ENCODE results near the gene INTS2. TPM values are rescaled to one million over a fixed set of nuclear protein-coding genes. Genes with fewer than 3 reads are reported as not detected.

Gene INTS2
- polyA plus RNA-seq, 2 of the 4 experiments (the other 2 are of a cell fraction), result 14.0 to 35.0 TPM

DNA sequence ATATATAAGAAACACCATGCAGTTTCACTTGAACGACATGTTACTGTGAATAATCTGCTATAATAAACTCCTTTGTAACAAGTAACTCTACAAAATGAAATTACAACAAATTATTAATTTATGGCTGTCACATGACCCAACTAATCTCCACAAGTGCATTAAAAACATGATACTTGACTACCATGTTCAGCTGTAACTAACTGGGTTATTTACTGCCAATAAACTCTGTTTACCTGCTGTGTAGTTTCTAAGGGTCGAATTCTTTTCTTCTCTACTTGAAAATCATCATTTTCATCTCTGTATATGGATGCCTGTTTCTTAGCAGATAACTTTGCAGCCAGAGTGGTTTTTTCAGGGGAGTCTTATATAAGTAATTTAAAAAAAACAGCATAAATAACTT, 78.9 kb downstream of the INTS2 start:
- TF ChIP-seq RCOR1 (IDR thresholded peaks at IDR 0.05; ENCODE audit: low read depth, low read length) (no peak), E2F6 (IDR thresholded peaks at IDR 0.05; ENCODE audit: borderline replicate concordance, low read depth) (no peak), POLR2AphosphoS2 (conservative IDR thresholded peaks at IDR 0.05; ENCODE audit: low read length) (no peak), CBX8 (IDR thresholded peaks at IDR 0.05) (no peak), HEYL (CRISPR knock-in tag; IDR thresholded peaks at IDR 0.05) (no peak), ZFP36 (IDR thresholded peaks at IDR 0.05; ENCODE audit: borderline replicate concordance, partially characterized antibody) (no peak), HOXB13 (CRISPR knock-in tag; IDR thresholded peaks at IDR 0.05; ENCODE audit: low read depth) (no peak), JUN (IDR thresholded peaks at IDR 0.05) (no peak), RNF2 (IDR thresholded peaks at IDR 0.05; ENCODE audit: borderline replicate concordance, low read depth) (no peak), RAD21 (conservative IDR thresholded peaks at IDR 0.05 in 1 of 2, IDR thresholded peaks at IDR 0.05 in 1 of 2) (no peak), USF2 (IDR thresholded peaks at IDR 0.05) (no peak), MAZ (IDR thresholded peaks at IDR 0.05; ENCODE audit: borderline replicate concordance, low read depth, low read length) (no peak), CHD4 (IDR thresholded peaks at IDR 0.05; ENCODE audit: borderline replicate concordance) (no peak), TP53 (CRISPR knock-in tag; IDR thresholded peaks at IDR 0.05) (no peak), EHF (CRISPR knock-in tag; IDR thresholded peaks at IDR 0.05) (no peak)
- TF ChIP-seq, protein P1, sequence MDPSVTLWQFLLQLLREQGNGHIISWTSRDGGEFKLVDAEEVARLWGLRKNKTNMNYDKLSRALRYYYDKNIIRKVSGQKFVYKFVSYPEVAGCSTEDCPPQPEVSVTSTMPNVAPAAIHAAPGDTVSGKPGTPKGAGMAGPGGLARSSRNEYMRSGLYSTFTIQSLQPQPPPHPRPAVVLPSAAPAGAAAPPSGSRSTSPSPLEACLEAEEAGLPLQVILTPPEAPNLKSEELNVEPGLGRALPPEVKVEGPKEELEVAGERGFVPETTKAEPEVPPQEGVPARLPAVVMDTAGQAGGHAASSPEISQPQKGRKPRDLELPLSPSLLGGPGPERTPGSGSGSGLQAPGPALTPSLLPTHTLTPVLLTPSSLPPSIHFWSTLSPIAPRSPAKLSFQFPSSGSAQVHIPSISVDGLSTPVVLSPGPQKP (IDR thresholded peaks at IDR 0.05; ENCODE audit: low read depth, low read length), result no peak
- ATAC-seq (no peak), FAIRE-seq (no peak), DNase-seq (ENCODE audit: low read depth in 1 of 2, low spot score in 1 of 2) (no peak)
- Histone ChIP-seq H3K4me3 (no peak overlapping the region), H3K27ac (no peak overlapping the region), H3K4me2 (no peak overlapping the region), H3K9me3 (no peaks in the 10 kb centered on the region), H3K4me1 (no peaks in the 10 kb centered on the region)
- CTCF ChIA-PET, result no interaction called here
- POLR2A ChIA-PET, result no interaction called here
- 84% methylated on average over 2 of the region's 2 CpGs for WGBS (ENCODE audit: missing lambda C conversion rate)

GRCh38 chr17:61848247-61848646, 79.5 kb downstream of the INTS2 start:
- FAIRE-seq, result no peak
- Histone ChIP-seq H3K4me2 (no peak overlapping the region), H3K27ac (no peak overlapping the region), H3K9me3 (no peaks in the 10 kb centered on the region), H3K4me3 (no peak overlapping the region), H3K4me1 (no peaks in the 10 kb centered on the region)
- ChIA-PET POLR2A (no interaction called here), CTCF (interaction anchor here (0.6 kb wide), 1 partner anchor 53 kb away, joined by 3 read pairs; no protein-coding TSS in a partner anchor)
- 83% methylated on average over 2 of the region's 2 CpGs for WGBS (ENCODE audit: missing lambda C conversion rate)
- no peak for ATAC-seq
- no peak for DNase-seq (ENCODE audit: low read depth in 1 of 2, low spot score in 1 of 2)
- no peak for TF ChIP-seq RAD21 (conservative IDR thresholded peaks at IDR 0.05 in 1 of 2, IDR thresholded peaks at IDR 0.05 in 1 of 2)
- no peak for TF ChIP-seq EHMT2 (IDR thresholded peaks at IDR 0.05; ENCODE audit: low read depth)
- TF ChIP-seq FOSL2 (IDR thresholded peaks at IDR 0.05), result no peak
- no peak for TF ChIP-seq FOSL2 (CRISPR knock-in tag; IDR thresholded peaks at IDR 0.05)
- TF ChIP-seq NFE2L2 (conservative IDR thresholded peaks at IDR 0.05; ENCODE audit: low read length), result no peak
- no peak for TF ChIP-seq SMC3 (IDR thresholded peaks at IDR 0.05)
- no peak for TF ChIP-seq HOXA7 (CRISPR knock-in tag; IDR thresholded peaks at IDR 0.05)
- TF ChIP-seq FOSB (CRISPR knock-in tag; IDR thresholded peaks at IDR 0.05), result no peak
- no peak for TF ChIP-seq REST (IDR thresholded peaks at IDR 0.05)
- TF ChIP-seq, protein P2, sequence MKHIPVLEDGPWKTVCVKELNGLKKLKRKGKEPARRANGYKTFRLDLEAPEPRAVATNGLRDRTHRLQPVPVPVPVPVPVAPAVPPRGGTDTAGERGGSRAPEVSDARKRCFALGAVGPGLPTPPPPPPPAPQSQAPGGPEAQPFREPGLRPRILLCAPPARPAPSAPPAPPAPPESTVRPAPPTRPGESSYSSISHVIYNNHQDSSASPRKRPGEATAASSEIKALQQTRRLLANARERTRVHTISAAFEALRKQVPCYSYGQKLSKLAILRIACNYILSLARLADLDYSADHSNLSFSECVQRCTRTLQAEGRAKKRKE (CRISPR knock-in tag; IDR thresholded peaks at IDR 0.05; ENCODE audit: low read depth), result no peak
- TF ChIP-seq CBX2 (IDR thresholded peaks at IDR 0.05; ENCODE audit: borderline replicate concordance, low read depth), result no peak
- no peak for TF ChIP-seq MAFK (IDR thresholded peaks at IDR 0.05; ENCODE audit: partially characterized antibody)
- no peak for TF ChIP-seq MAZ (IDR thresholded peaks at IDR 0.05; ENCODE audit: borderline replicate concordance, low read depth, low read length)
- no peak for TF ChIP-seq HOXB5 (CRISPR knock-in tag; IDR thresholded peaks at IDR 0.05)
- TF ChIP-seq, protein P3, sequence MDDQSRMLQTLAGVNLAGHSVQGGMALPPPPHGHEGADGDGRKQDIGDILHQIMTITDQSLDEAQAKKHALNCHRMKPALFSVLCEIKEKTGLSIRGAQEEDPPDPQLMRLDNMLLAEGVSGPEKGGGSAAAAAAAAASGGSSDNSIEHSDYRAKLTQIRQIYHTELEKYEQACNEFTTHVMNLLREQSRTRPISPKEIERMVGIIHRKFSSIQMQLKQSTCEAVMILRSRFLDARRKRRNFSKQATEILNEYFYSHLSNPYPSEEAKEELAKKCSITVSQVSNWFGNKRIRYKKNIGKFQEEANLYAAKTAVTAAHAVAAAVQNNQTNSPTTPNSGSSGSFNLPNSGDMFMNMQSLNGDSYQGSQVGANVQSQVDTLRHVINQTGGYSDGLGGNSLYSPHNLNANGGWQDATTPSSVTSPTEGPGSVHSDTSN (IDR thresholded peaks at IDR 0.05), result no peak
- TF ChIP-seq USF2 (IDR thresholded peaks at IDR 0.05), result no peak
